Fibroblast of villous mesenchyme (primary cell): Measurements from ENCODE around the gene HAO1. TPM values are rescaled to one million over a fixed set of nuclear protein-coding genes. Genes with fewer than 3 reads are reported as not detected.

ENCODE experiments used
- DNase-seq: peaks from one replicate; pipeline ENCODE4 v3.0.0-alpha.2; 2010; ENCODE audit warnings: low read depth
- H3K4me3 ChIP-seq: 2 replicates; pipeline ENCODE4 v1.5.1; 2011; ENCODE audit warnings: low read depth, mild to moderate bottlenecking, low read length
- total RNA-seq: library from RNA; depleted of rRNA; stranded (reverse); fragments of >200 nt; gene quantifications from 2 replicates; pipeline ENCODE4 v1.2.3, GENCODE V29; 2012
- TF ChIP-seq, protein P1 (sequence below): IDR thresholded peaks from 2 replicates; pipeline ENCODE4 v1.5.1; 2012; ENCODE audit warnings: low read depth, mild to moderate bottlenecking, low read length; ENCODE audit not compliant: insufficient read depth

Gene HAO1
- total RNA-seq, 1 donor = not detected

DNA sequence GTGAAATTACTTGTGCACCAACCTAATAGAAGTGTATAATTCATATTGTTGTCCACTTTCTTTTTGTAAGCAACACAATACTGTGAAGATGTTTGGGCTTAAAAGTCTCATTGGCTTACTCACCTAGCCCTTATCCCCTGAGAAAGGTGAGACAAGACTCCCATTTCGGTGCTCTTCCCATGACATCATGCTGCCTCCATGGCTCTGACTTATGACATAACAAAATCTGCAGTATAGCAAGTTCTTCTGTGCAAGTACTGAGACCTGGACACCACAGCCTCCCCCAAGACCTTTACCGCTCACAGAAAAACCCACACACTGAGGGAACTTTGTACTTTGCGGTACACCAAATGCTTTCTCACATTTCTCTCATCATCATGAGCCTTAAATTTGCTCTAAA, 50.5 kb downstream of the HAO1 start:
- H3K4me3 ChIP-seq = no peak overlapping the region
- TF ChIP-seq, protein P1, sequence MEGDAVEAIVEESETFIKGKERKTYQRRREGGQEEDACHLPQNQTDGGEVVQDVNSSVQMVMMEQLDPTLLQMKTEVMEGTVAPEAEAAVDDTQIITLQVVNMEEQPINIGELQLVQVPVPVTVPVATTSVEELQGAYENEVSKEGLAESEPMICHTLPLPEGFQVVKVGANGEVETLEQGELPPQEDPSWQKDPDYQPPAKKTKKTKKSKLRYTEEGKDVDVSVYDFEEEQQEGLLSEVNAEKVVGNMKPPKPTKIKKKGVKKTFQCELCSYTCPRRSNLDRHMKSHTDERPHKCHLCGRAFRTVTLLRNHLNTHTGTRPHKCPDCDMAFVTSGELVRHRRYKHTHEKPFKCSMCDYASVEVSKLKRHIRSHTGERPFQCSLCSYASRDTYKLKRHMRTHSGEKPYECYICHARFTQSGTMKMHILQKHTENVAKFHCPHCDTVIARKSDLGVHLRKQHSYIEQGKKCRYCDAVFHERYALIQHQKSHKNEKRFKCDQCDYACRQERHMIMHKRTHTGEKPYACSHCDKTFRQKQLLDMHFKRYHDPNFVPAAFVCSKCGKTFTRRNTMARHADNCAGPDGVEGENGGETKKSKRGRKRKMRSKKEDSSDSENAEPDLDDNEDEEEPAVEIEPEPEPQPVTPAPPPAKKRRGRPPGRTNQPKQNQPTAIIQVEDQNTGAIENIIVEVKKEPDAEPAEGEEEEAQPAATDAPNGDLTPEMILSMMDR = no peak

DNA sequence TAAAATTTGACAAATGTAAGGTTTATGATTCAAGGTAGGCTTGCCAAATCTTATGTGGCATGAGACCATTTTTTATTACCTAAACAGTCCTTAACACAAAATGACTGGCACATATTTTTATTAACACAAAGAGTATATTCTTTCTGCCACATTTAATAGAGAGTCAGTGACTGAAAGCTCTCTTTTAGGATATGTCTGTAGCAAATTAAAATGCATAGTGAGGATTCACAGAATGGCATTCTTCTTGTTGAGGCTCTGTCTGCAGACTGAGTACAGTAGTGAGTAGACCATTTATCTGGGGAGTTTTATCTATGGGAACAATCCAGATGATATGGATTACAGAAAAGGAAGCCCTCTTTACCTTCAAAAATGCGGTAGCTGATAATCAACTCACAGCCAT, 56.5 kb downstream of the HAO1 start:
- DNase-seq = no peak
- H3K4me3 ChIP-seq = no peak overlapping the region
- TF ChIP-seq, protein P1 = no peak

More for the DNA sequence above, 50.5 kb downstream of the HAO1 start:
- no peak for DNase-seq

DNA sequence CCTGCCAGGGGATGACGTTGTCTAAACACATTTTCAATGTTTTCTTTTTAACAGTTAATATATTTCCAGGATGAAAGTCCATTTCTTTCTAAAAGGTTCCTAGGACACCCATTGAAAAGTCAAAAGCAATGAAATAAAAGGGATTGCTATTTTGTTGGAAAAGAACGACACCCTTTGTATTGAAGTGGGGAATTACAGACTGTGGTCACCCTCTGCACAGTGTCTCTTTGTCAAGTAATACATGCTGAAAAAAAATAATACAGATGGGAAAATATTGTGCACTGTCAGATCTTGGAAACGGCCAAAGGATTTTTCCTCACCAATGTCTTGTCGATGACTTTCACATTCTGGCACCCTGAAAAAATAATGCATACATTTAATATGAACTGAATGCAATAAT, 56.9 kb downstream of the HAO1 start:
- TF ChIP-seq, protein P1 = no peak
- H3K4me3 ChIP-seq = no peak overlapping the region
- no peak for DNase-seq

DNA sequence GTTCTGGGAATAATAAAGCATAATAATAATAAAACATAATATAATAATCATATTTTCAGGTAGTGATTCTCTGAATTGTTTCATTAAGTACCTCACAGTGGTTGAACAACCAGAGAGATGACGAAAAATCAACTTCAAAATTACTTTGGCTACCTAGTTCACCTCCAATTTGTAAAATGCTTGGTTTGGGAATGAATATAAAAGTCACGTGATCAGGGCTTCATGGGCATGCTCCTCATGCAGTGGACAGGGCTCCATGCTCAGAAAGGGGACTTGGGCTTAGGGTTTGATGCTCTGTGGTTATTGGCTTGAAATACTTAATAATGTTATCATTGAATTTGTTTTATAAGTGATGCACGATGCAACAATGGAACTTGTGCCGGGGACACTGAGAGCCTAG, 58.2 kb downstream of the HAO1 start:
- DNase-seq = no peak

DNA sequence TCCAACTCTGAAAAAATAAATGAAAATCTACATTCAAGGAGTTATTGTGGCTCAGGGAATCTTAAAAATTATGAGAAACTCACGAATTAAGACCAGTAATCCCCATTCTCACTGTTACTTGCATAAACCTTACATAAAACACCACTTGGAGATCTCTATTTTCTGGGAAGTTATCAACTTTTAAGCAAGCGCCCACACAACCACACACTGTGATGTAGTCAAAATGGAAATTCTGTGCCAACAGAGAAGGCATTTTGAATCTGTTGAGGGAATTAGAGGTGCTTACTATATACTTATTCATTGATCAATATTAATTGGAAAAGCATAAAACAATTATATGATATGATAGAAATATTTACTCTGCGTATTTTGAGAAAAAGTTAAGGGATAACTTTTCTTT, 58.7 kb downstream of the HAO1 start:
- no peak for DNase-seq
- H3K4me3 ChIP-seq = no peak overlapping the region
- TF ChIP-seq, protein P1 = no peak

More for the DNA sequence above, 58.2 kb downstream of the HAO1 start:
- TF ChIP-seq, protein P1 = no peak
- H3K4me3 ChIP-seq = no peak overlapping the region

DNA sequence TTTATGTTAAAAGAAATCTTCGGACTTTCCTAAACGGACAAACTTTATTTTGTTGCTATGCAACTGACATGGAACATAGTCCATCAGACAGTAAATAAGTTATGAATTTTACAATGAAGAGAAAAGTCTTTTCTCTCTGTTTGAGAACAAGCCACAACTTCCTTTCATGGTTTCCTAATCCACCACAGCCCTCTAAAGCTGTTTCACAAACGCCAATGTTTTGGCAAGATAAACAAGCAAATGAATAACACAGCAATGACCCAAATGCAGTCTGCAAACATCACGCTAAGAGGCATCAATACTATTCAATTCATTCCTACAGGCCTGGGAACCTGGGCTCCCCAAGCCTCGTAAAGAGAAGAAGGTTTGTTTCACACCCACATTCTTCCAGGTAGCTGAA, 60.4 kb downstream of the HAO1 start:
- H3K4me3 ChIP-seq = no peak overlapping the region
- DNase-seq = peak; percentile 64
- TF ChIP-seq, protein P1 = no peak

DNA sequence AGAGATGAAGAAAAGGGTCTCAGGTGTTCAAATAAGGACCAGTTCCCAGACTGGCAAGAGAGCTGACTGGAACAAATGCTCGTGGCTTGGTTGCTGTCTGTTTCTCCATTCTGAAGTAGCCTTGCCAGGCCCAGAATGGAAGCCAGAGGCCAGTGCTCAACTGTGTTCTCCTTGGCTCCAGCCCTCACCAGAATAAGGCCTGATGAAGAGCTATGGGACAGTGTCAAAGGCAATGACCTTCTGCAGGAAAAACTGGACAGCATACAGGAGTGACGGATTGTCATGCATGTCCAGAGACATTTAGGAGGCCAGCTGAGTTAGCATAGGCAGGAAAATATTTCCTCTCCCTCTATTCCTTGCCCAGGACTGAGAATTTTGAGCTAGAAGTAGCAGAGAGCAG, 72.2 kb downstream of the HAO1 start:
- no peak for DNase-seq
- TF ChIP-seq, protein P1 = no peak
- no peak overlapping the region for H3K4me3 ChIP-seq
